NCI-H82 treated with DMSO at 0.1 percent for 48 hours (cell line): ENCODE results near the gene TSBP1.
"Not testable (repeated sequence)": the region's sequence is repeated elsewhere in the genome, so short reads cannot be mapped to it uniquely, and the experiment has no call there.

Source experiments
- DNase-seq: peaks from one replicate; lab custom pipeline; 2025; ENCODE audit not compliant: unreplicated experiment; lab: John Stamatoyannopoulos, UW

Gene TSBP1

GRCh38 chr6:32375739-32376529, 4.2 kb upstream of the TSBP1 start:
- DNase-seq: no peak

GRCh38 chr6:32371229-32371628, 474 bp downstream of the TSBP1 start:
- no peak for DNase-seq

GRCh38 chr6:32370505-32370904, 1.2 kb downstream of the TSBP1 start:
- DNase-seq: no peak

- no peak for DNase-seq
Observed at GRCh38 chr6:32369660-32370059, 2.0 kb downstream of the TSBP1 start.

GRCh38 chr6:32367644-32368043, 4.1 kb downstream of the TSBP1 start:
- no peak for DNase-seq

GRCh38 chr6:32359225-32359624, 12.5 kb downstream of the TSBP1 start:
- not testable (repeated sequence) for DNase-seq

- not testable (repeated sequence) for DNase-seq
Observed at GRCh38 chr6:32358548-32358947, 13.2 kb downstream of the TSBP1 start.

GRCh38 chr6:32355018-32355417, 16.7 kb downstream of the TSBP1 start:
- DNase-seq: no peak

GRCh38 chr6:32353348-32353747, 18.4 kb downstream of the TSBP1 start:
- DNase-seq: no peak

- DNase-seq: no peak
Observed at GRCh38 chr6:32340242-32340641, 31.5 kb downstream of the TSBP1 start.

GRCh38 chr6:32337186-32337805, 34.4 kb downstream of the TSBP1 start:
- no peak for DNase-seq

- no peak for DNase-seq
Observed at GRCh38 chr6:32332433-32332832, 39.3 kb downstream of the TSBP1 start.

- DNase-seq: no peak
Observed at GRCh38 chr6:32329141-32329540, 42.6 kb downstream of the TSBP1 start.

GRCh38 chr6:32327103-32327502, 44.6 kb downstream of the TSBP1 start:
- DNase-seq: no peak

GRCh38 chr6:32318501-32318900, 53.2 kb downstream of the TSBP1 start:
- no peak for DNase-seq

- no peak for DNase-seq
Observed at GRCh38 chr6:32317541-32317940, 54.2 kb downstream of the TSBP1 start.

- DNase-seq: no peak
Observed at GRCh38 chr6:32313964-32314363, 57.7 kb downstream of the TSBP1 start.

GRCh38 chr6:32298632-32299336, 72.9 kb downstream of the TSBP1 start:
- no peak for DNase-seq

GRCh38 chr6:32294980-32295379, 76.7 kb downstream of the TSBP1 start:
- DNase-seq: not testable (repeated sequence)

- DNase-seq: no peak
Observed at GRCh38 chr6:32294566-32294965, 77.1 kb downstream of the TSBP1 start.

GRCh38 chr6:32293695-32294094, 78.0 kb downstream of the TSBP1 start:
- no peak for DNase-seq

- no peak for DNase-seq
Observed at GRCh38 chr6:32291543-32291942, 80.2 kb downstream of the TSBP1 start.
